Body of pancreas (tissue), 4 donors: ENCODE results near the gene UPP2. TPM values are rescaled to one million over a fixed set of nuclear protein-coding genes. Genes with fewer than 3 reads are reported as not detected.

ENCODE experiments used
- ATAC-seq: fragments of 150-250 bp; one replicate; pipeline ENCODE4 v1.9.1; 2016
- DNase-seq, 4 donors: peaks; one replicate each; pipeline ENCODE4 v3.0.0-alpha.2; 2019
- H3K27ac ChIP-seq, 4 donors: fragments of 200-600 bp; sonication (generic); 1 replicate in 3 of 4; 2 replicates in 1 of 4; pipeline versions ENCODE4 v1.5.1 to v1.6.1; 2016 to 2019; ENCODE audit warnings: mild to moderate bottlenecking in 1 of 4, mixed read lengths in 1 of 4, moderate library complexity in 1 of 4
- H3K27me3 ChIP-seq, 2 donors: fragments of 200-600 bp; sonication (generic); one replicate each; pipeline ENCODE4 v1.6.0; 2016; ENCODE audit warnings: mild to moderate bottlenecking in 1 of 2
- H3K36me3 ChIP-seq, 2 donors: fragments of 200-600 bp; sonication (generic); replicated peaks in 1 of 2; 2 replicates each; pipeline ENCODE4 v1.5.1; 2016; ENCODE audit warnings: low read depth in 2 of 2; ENCODE audit not compliant: insufficient read depth in 1 of 2
- H3K4me1 ChIP-seq: fragments of 200-600 bp; sonication (generic); one replicate; pipeline ENCODE4 v1.6.0; 2016
- H3K4me3 ChIP-seq, 2 donors: fragments of 200-600 bp; sonication (generic); 1 replicate in 1 of 2; 2 replicates in 1 of 2; pipeline ENCODE4 v1.5.1; 2016 to 2019
- H3K9me3 ChIP-seq, 3 donors: fragments of 200-600 bp; sonication (generic); 1 replicate in 2 of 3; 2 replicates in 1 of 3; pipeline ENCODE4 v1.5.1; 2016
- CTCF ChIP-seq, 7 experiments: fragments of 450-650 bp in 4 of 7; fragments of 200-600 bp in 3 of 7; sonication (generic) in 3 of 7; IDR thresholded peaks; one replicate each; pipeline ENCODE4 v1.5.1; 2016 to 2019; ENCODE audit warnings: antibody characterized with exemption in 7 of 7
- POLR2A ChIP-seq, 3 donors: fragments of 450-650 bp; IDR thresholded peaks; one replicate each; pipeline ENCODE4 v1.6.1; 2016; ENCODE audit warnings: antibody characterized with exemption in 3 of 3, mild to moderate bottlenecking in 2 of 3
- WGBS, 2 donors: methylation state at CpG; one replicate each; pipeline ENCODE4 v1.1.5; 2017; 5-methylcytosine and 5-hydroxymethylcytosine counted together
- intact Hi-C: fragments of 100-400 bp; cut with DNase I; formaldehyde crosslinking; loops from one replicate; pipeline ENCODE4 v1.15.1; 2023
- total RNA-seq, 2 donors: library from RNA; depleted of rRNA; stranded (reverse); fragments of >200 nt; gene quantifications; one replicate each; pipeline ENCODE4 v1.1.0, GENCODE V29; 2016

Gene UPP2
- total RNA-seq, 2 donors from 2014 or later: not detected

- H3K4me1 ChIP-seq: peaks cover 7% of the 10 kb centered on the region
- ATAC-seq (no peak), DNase-seq (no peak)
- H3K27me3 ChIP-seq: no peaks in the 10 kb centered on the region
- no peak overlapping the region for H3K4me3 ChIP-seq
- no peaks in the 10 kb centered on the region for H3K9me3 ChIP-seq
- H3K36me3 ChIP-seq: no peaks in the 10 kb centered on the region
- H3K27ac ChIP-seq: peak overlapping the region in 3 of 4 donors; percentile 34 to 80 (median 67)
- intact Hi-C loops: no loop called here
- TF ChIP-seq CTCF (IDR thresholded peaks at IDR 0.05) (no peak), POLR2A (IDR thresholded peaks at IDR 0.05) (no peak)
These were observed 6.4 kb upstream of the UPP2 start for GRCh38 chr2:158095269-158095668.

DNA sequence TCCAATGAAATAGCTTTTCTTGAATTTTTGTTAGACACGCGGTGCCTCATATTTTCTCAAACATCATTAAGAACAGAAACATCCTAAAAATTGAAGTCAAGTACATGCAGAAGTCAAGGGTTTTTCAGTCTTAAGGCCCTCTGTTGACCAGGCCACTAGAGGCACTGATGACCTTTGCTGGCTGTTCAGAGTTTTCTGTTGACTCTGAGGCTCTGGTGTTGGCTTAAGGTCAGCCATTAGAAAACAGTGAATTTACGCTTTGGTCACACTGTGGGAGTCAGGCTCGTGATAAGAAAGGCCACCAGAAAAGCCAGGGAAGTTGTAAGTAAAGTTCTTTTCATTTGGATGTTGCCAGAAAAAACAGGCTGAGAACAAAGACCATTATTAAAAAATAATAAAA is 5.8 kb upstream of the UPP2 start:
- WGBS, 2 donors: 83 to 88% methylated on average over 4 of the region's 4 CpGs
- intact Hi-C loops: no loop called here
- TF ChIP-seq CTCF (IDR thresholded peaks at IDR 0.05) (no peak), POLR2A (IDR thresholded peaks at IDR 0.05) (no peak)
- Histone ChIP-seq H3K27me3 (no peaks in the 10 kb centered on the region), H3K27ac (no peak overlapping the region), H3K36me3 (no peaks in the 10 kb centered on the region), H3K4me3 (no peak overlapping the region), H3K4me1 (peaks cover 7% of the 10 kb centered on the region), H3K9me3 (no peaks in the 10 kb centered on the region)
- ATAC-seq (no peak), DNase-seq (no peak)

- Histone ChIP-seq H3K27me3 (no peaks in the 10 kb centered on the region), H3K9me3 (no peaks in the 10 kb centered on the region), H3K4me3 (no peak overlapping the region), H3K36me3 (no peaks in the 10 kb centered on the region), H3K27ac (no peak overlapping the region), H3K4me1 (peaks cover 7% of the 10 kb centered on the region)
- TF ChIP-seq POLR2A (IDR thresholded peaks at IDR 0.05): no peak
- TF ChIP-seq CTCF (IDR thresholded peaks at IDR 0.05): no peak
- intact Hi-C loops: no loop called here
- DNase-seq (no peak), ATAC-seq (no peak)
- 91 to 95% methylated on average over 2 of the region's 2 CpGs for WGBS, 2 donors
These were observed 4.2 kb upstream of the UPP2 start for GRCh38 chr2:158097481-158097880.

DNA sequence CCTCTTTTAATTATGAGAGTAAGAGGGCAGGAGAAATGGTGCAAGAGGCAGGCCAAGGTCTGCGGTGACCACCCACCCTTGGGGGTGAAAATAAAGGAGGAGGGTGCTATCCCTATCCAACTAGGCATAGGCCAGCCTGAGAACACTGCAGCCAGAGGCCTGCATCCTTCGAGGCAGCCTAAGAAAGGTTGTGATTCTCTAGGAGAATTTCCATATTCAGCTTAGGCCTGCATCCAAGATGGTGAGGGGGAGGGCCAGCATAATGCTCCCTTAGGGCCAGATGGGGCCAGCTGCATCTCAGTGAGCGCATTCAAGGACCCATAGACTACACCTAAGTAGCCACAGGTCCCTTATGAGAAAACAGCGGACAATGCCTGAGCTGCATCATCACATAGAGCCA is 3.5 kb upstream of the UPP2 start:
- Histone ChIP-seq H3K27me3 (no peaks in the 10 kb centered on the region), H3K4me1 (peaks cover 7% of the 10 kb centered on the region), H3K27ac (no peak overlapping the region), H3K9me3 (no peaks in the 10 kb centered on the region), H3K4me3 (no peak overlapping the region), H3K36me3 (no peaks in the 10 kb centered on the region)
- 86 to 90% methylated on average over 4 of the region's 4 CpGs for WGBS, 2 donors
- DNase-seq: no peak
- intact Hi-C loops: no loop called here
- ATAC-seq: no peak
- no peak for TF ChIP-seq CTCF (IDR thresholded peaks at IDR 0.05)
- TF ChIP-seq POLR2A (IDR thresholded peaks at IDR 0.05): no peak

DNA sequence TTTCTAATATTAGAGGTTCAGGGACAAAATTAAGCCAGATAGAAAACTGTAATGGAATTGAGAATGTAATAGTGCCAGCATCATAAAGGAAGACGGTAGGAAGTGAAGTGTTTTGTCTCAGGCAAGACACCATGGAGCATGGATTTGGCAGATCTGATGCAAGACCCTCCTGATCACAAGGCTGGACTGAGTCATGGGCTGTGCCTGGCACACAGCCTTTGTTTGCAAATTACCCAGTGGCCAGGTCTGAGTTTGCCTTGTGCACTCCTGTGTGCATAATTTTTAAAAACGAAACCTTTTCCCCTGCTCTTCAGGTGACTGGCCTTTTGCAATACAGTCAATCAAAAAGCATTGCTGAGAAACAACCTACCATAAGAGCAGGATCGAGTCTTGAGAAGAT is 2.0 kb upstream of the UPP2 start:
- Histone ChIP-seq H3K9me3 (no peaks in the 10 kb centered on the region), H3K27ac (no peak overlapping the region), H3K4me1 (peaks cover 5% of the 10 kb centered on the region), H3K36me3 (no peaks in the 10 kb centered on the region), H3K27me3 (no peaks in the 10 kb centered on the region), H3K4me3 (no peak overlapping the region)
- WGBS, 2 donors: 63 to 69% methylated on average over 3 of the region's 3 CpGs
- TF ChIP-seq CTCF (IDR thresholded peaks at IDR 0.05) (no peak), POLR2A (IDR thresholded peaks at IDR 0.05) (no peak)
- intact Hi-C loops: no loop called here
- DNase-seq (peak in 2 of 4 donors; percentile 18 to 25), ATAC-seq (peak; percentile 27)
